H9 (cell line): ENCODE results near the gene CFAP65. TPM values are rescaled to one million over a fixed set of nuclear protein-coding genes. Genes with fewer than 3 reads are reported as not detected.

Experiments used
- DNase-seq: peaks from one replicate; pipeline ENCODE4 v3.0.0-alpha.2; 2017
- H2AFZ ChIP-seq: one replicate; pipeline ENCODE4 v1.6.1; 2013; ENCODE audit warnings: mild to moderate bottlenecking, low read length, control low read depth, moderate library complexity
- H2AK5ac ChIP-seq: 2 replicates; pipeline ENCODE4 v1.6.1; 2013; ENCODE audit warnings: low read length, control low read depth, mixed read lengths; ENCODE audit not compliant: insufficient read length
- H2BK120ac ChIP-seq: one replicate; pipeline ENCODE4 v1.6.1; 2013; ENCODE audit warnings: low read depth, mild to moderate bottlenecking, low read length, control low read depth, inconsistent platforms; ENCODE audit not compliant: poor library complexity, severe bottlenecking
- H2BK12ac ChIP-seq: 2 replicates; pipeline ENCODE4 v1.6.1; 2013; ENCODE audit warnings: low read length, control low read depth, mixed read lengths, low read depth; ENCODE audit not compliant: insufficient read length
- H2BK15ac ChIP-seq: 2 replicates; pipeline ENCODE4 v1.6.1; 2013; ENCODE audit warnings: low read depth, low read length, control low read depth
- H2BK20ac ChIP-seq: one replicate; pipeline ENCODE4 v1.6.1; 2013; ENCODE audit warnings: low read depth, mild to moderate bottlenecking, low read length, control low read depth, inconsistent platforms; ENCODE audit not compliant: poor library complexity, severe bottlenecking
- H2BK5ac ChIP-seq: 2 replicates; pipeline ENCODE4 v1.6.1; 2013; ENCODE audit warnings: low read length, control low read depth, mixed read lengths; ENCODE audit not compliant: insufficient read length
- H3K14ac ChIP-seq: 2 replicates; pipeline ENCODE4 v1.6.1; 2013; ENCODE audit warnings: low read length, control low read depth; ENCODE audit not compliant: insufficient read depth
- H3K18ac ChIP-seq: 2 replicates; pipeline ENCODE4 v1.6.1; 2013; ENCODE audit warnings: low read depth, mild to moderate bottlenecking, mixed read lengths, low read length, control low read depth; ENCODE audit not compliant: insufficient read length
- H3K23ac ChIP-seq: 2 replicates; pipeline ENCODE4 v1.6.1; 2013; ENCODE audit warnings: low read length, control low read depth, mixed read lengths, low read depth; ENCODE audit not compliant: insufficient read length
- H3K23me2 ChIP-seq: 2 replicates; pipeline ENCODE4 v1.6.1; 2013; ENCODE audit warnings: low read depth, mild to moderate bottlenecking, mixed read lengths, low read length, control low read depth; ENCODE audit not compliant: insufficient read length, poor library complexity, severe bottlenecking
- H3K27ac ChIP-seq: 2 replicates; pipeline ENCODE4 v1.5.1; 2013; ENCODE audit warnings: low read length, control low read depth, mixed read lengths, low read depth; ENCODE audit not compliant: insufficient read length
- H3K27me3 ChIP-seq: 2 replicates; pipeline ENCODE4 v1.6.1; 2013; ENCODE audit warnings: low read length, control low read depth, inconsistent platforms; ENCODE audit not compliant: insufficient read depth
- H3K4ac ChIP-seq: 2 replicates; pipeline ENCODE4 v1.6.1; 2013; ENCODE audit warnings: low read depth, mild to moderate bottlenecking, control low read depth, inconsistent platforms, low read length, moderate library complexity
- H3K4me1 ChIP-seq: 2 replicates; pipeline ENCODE4 v1.6.1; 2013; ENCODE audit warnings: low read length, control low read depth, inconsistent platforms; ENCODE audit not compliant: insufficient read depth
- H3K4me2 ChIP-seq: 2 replicates; pipeline ENCODE4 v1.6.1; 2013; ENCODE audit warnings: low read length, control low read depth, mixed read lengths; ENCODE audit not compliant: insufficient read length, insufficient read depth
- H3K56ac ChIP-seq: 2 replicates; pipeline ENCODE4 v1.6.1; 2013; ENCODE audit warnings: low read depth, mild to moderate bottlenecking, mixed read lengths, low read length, control low read depth; ENCODE audit not compliant: insufficient read length
- H3K79me1 ChIP-seq: 2 replicates; pipeline ENCODE4 v1.6.1; 2013; ENCODE audit warnings: low read depth, mild to moderate bottlenecking, moderate library complexity, low read length, control low read depth, inconsistent platforms; ENCODE audit not compliant: insufficient read depth, poor library complexity, severe bottlenecking
- H3K79me2 ChIP-seq: 2 replicates; pipeline ENCODE4 v1.6.1; 2013; ENCODE audit warnings: low read length, control low read depth, inconsistent platforms; ENCODE audit not compliant: insufficient read depth
- H3K9ac ChIP-seq: 2 replicates; pipeline ENCODE4 v1.6.1; 2013; ENCODE audit warnings: low read length, control low read depth, mixed read lengths; ENCODE audit not compliant: insufficient read length; ENCODE audit errors: extremely low read depth
- H3K9me3 ChIP-seq: one replicate; pipeline ENCODE4 v1.6.1; 2013; ENCODE audit warnings: low read depth, low read length, inconsistent platforms; ENCODE audit not compliant: control insufficient read depth
- H3T11ph ChIP-seq: one replicate; pipeline ENCODE4 v1.6.1; 2013; ENCODE audit warnings: mild to moderate bottlenecking, low read length, control low read depth, inconsistent platforms
- H4K20me1 ChIP-seq: one replicate; pipeline ENCODE4 v1.6.1; 2013; ENCODE audit not compliant: control insufficient read depth, insufficient read length, insufficient read depth
- H4K5ac ChIP-seq: 2 replicates; pipeline ENCODE4 v1.6.1; 2013; ENCODE audit warnings: low read depth, mild to moderate bottlenecking, mixed read lengths, low read length, control low read depth; ENCODE audit not compliant: insufficient read length
- H4K8ac ChIP-seq: replicated peaks from 2 replicates; pipeline ENCODE4 v1.6.1; 2013; ENCODE audit warnings: low read length, control low read depth, mixed read lengths, low read depth; ENCODE audit not compliant: insufficient read length
- H4K91ac ChIP-seq: 2 replicates; pipeline ENCODE4 v1.6.1; 2013; ENCODE audit warnings: low read depth, mild to moderate bottlenecking, moderate library complexity, mixed read lengths, low read length, control low read depth; ENCODE audit not compliant: insufficient read length
- H3K27ac Mint-ChIP-seq, 3 experiments: 2 replicates in 2 of 3; 3 replicates in 1 of 3; pipeline ENCODE4 v1.8.0; 2020 to 2021; ENCODE audit warnings: mixed read lengths in 3 of 3, mild to moderate bottlenecking in 1 of 3, moderate library complexity in 1 of 3
- H3K27me3 Mint-ChIP-seq: 2 replicates; pipeline ENCODE4 v1.8.0; 2021; ENCODE audit warnings: low read depth, mild to moderate bottlenecking, moderate library complexity, mixed read lengths
- H3K36me3 Mint-ChIP-seq, 3 experiments: 2 replicates in 2 of 3; 3 replicates in 1 of 3; pipeline ENCODE4 v1.8.0; 2020 to 2021; ENCODE audit warnings: low read depth in 3 of 3, mixed read lengths in 3 of 3; ENCODE audit not compliant: insufficient read depth in 1 of 3
- H3K4me1 Mint-ChIP-seq, 2 experiments: 2 replicates each; pipeline ENCODE4 v1.8.0; 2020; ENCODE audit warnings: mixed read lengths in 2 of 2
- H3K4me3 Mint-ChIP-seq, 2 experiments: 2 replicates in 1 of 2; 3 replicates in 1 of 2; pipeline ENCODE4 v1.8.0; 2020 to 2021; ENCODE audit warnings: mild to moderate bottlenecking in 2 of 2, mixed read lengths in 2 of 2, moderate library complexity in 1 of 2
- H3K9me3 Mint-ChIP-seq, 2 experiments: 2 replicates in 1 of 2; 3 replicates in 1 of 2; pipeline ENCODE4 v1.8.0; 2020; ENCODE audit warnings: mild to moderate bottlenecking in 2 of 2, mixed read lengths in 2 of 2, moderate library complexity in 1 of 2
- CTCF ChIP-seq: fragments of 200-600 bp; sonication (generic); conservative IDR thresholded peaks from 3 replicates; pipeline ENCODE4 v1.8.0; 2021; ENCODE audit warnings: antibody characterized with exemption, mild to moderate bottlenecking
- WGBS: extraction: QIAGEN DNeasy Blood & Tissue Kit; methylation state at CpG from one replicate; pipeline ENCODE4 v1.1.7; 2013; ENCODE audit warnings: missing lambda C conversion rate, low lambda C conversion rate, mixed read lengths; ENCODE audit not compliant: insufficient read length; ENCODE audit errors: extremely low coverage; 5-methylcytosine and 5-hydroxymethylcytosine counted together
- total RNA-seq: library from RNA; stranded (reverse); gene quantifications from 2 replicates; pipeline ENCODE4 v1.2.1, GENCODE V29; 2021

Gene CFAP65
- total RNA-seq, 1 experiment from 2014 or later = 0.20 TPM

GRCh38 chr2:219028996-219029828 is 12.1 kb downstream of the CFAP65 start:
- no peak overlapping the region for H2AFZ ChIP-seq
- H3K23ac ChIP-seq = no peak overlapping the region
- Mint-ChIP-seq H3K36me3 (no peaks in the 10 kb centered on the region), H3K9me3 (no peaks in the 10 kb centered on the region), H3K4me3 (no peak overlapping the region), H3K4me1 (peaks cover 4% of the 10 kb centered on the region in 2 experiments), H3K27ac (no peak overlapping the region), H3K27me3 (peaks cover 21% of the 10 kb centered on the region)
- no peak overlapping the region for H2BK15ac ChIP-seq
- no peak overlapping the region for H3K9ac ChIP-seq
- H3K27me3 ChIP-seq = no peaks in the 10 kb centered on the region
- H3K27ac ChIP-seq = no peak overlapping the region
- no peaks in the 10 kb centered on the region for H3K79me2 ChIP-seq
- WGBS = no CpG with 5 or more reads among the region's 13 CpGs
- H4K8ac ChIP-seq = no peak overlapping the region
- no peaks in the 10 kb centered on the region for H3K4me1 ChIP-seq
- no peak overlapping the region for H2BK120ac ChIP-seq
- H4K91ac ChIP-seq = no peak overlapping the region
- no peaks in the 10 kb centered on the region for H3K23me2 ChIP-seq
- H4K5ac ChIP-seq = no peak overlapping the region
- no peak overlapping the region for H2BK20ac ChIP-seq
- no peak overlapping the region for H3K4me2 ChIP-seq
- DNase-seq = no peak
- H3K14ac ChIP-seq = no peak overlapping the region
- H2BK12ac ChIP-seq = no peak overlapping the region
- H3K9me3 ChIP-seq = no peaks in the 10 kb centered on the region
- TF ChIP-seq CTCF = no peak
- no peaks in the 10 kb centered on the region for H4K20me1 ChIP-seq
- no peak overlapping the region for H3K18ac ChIP-seq
- H2BK5ac ChIP-seq = no peak overlapping the region
- no peak overlapping the region for H3K4ac ChIP-seq
- H2AK5ac ChIP-seq = no peak overlapping the region
- no peak overlapping the region for H3K56ac ChIP-seq
- no peak overlapping the region for H3T11ph ChIP-seq
- no peaks in the 10 kb centered on the region for H3K79me1 ChIP-seq
